Hippocampal formation (tissue), 2 donors: ENCODE results near the gene ENPP4.
"Not testable (repeated sequence)": the region's sequence is repeated elsewhere in the genome, so short reads cannot be mapped to it uniquely, and the experiment has no call there.

ENCODE experiments used
- DNase-seq, 2 donors: peaks; one replicate each; lab custom pipeline; 2025; lab: John Stamatoyannopoulos, UW

ENPP4 gene

DNA sequence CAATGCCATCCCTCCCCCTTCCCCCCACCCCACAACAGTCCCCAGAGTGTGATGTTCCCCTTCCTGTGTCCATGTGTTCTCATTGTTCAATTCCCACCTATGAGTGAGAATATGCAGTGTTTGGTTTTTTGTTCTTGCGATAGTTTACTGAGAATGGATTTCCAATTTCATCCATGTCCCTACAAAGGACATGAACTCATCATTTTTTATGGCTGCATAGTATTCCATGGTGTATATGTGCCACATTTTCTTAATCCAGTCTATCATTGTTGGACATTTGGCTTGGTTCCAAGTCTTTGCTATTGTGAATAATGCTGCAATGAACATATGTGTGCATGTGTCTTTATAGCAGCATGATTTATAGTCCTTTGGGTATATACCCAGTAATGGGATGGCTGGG is 1.5 kb downstream of the ENPP4 start:
- DNase-seq, result not testable (repeated sequence)

DNA sequence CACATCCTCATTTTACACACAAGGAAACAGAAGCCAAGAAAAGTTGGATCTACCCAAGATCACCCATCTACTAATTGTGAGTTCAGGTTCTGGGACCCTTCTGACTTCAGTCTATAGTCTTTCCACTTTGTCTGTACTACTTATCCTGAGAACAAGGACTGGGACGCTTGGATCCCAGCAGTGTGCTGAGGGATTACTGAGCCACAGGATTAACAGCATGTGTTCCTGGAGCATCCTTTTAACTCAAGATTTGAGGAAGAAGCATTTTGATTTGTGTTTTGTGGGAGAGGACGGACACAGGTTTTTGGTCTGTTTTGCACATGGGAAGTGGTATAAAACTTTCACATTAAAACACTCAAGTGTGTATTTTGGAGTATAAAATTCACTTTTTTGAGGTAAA is 4.4 kb downstream of the ENPP4 start:
- DNase-seq, result no peak

DNA sequence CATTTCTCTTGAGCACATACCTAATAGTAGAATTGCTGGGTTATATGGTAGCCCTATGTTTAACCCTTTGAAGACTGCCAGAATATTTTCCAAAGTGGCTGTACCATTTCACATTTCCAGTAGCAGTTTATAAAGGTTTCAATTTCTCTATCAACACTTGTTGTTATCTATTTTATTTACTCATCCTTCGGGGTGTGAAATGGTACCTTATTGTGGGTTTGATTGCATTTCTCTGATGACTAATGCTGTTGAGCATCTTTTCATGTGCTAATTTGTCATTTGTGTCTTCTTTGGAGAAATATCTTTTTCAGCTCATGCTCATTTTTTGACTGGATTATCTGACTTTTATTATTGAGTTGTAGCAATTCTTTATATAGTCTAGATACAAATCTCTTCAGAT is 5.4 kb downstream of the ENPP4 start:
- no peak for DNase-seq

DNA sequence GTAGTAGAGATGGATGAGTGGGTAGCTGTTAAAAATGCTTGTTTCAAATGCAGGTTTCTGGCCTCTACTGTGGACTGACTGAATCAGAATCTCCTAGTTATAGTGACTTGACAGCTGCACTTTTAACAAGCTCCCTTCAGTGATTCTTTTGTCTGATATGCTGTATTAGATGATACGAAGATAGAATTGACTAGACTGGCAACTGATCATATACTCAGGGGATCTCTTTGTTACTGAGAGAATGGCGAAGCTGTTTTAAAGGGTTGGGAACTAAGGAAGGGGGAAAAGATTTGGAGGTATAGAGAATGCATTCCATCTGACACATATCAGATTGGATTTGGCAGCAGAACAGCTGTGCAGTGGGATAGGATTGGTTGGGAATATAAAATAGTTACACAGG is 7.0 kb downstream of the ENPP4 start:
- DNase-seq, result no peak

DNA sequence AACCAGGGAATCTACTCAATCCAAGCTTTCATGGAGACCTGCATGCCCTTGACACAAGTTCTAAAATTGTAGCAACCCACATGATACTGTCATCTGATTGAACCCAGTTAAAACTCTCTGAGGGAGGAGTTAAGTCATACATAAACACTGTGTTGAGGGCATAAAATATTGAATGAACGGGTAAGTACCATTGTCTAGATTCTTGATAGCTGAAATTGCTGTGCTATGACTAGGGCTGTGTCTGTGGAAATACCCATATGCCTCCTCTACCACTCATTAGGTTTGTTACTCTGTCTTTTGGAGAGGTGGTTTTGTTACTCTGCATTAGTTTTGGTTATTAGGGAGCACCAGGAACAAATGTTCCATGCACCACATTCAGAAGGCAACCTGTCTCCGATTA is 7.6 kb downstream of the ENPP4 start:
- no peak for DNase-seq

DNA sequence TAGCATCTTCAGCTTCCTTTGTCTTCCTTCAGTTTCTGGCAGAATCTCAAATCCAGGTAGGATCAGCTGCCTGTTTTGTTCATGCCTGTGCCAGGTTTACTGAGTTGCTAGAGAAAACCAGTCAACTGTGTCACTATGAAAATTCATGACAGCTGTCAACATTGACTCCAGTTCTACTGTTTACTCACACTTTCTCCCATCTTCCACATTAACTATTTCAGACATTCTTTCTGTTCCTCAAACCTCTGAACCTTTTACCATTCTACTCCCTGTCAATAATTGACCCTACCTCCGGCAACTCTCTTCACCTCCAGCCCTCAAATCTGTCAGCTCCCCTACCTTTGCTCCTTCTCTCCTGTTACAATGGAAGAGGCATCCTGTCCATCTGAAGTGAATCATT is 8.5 kb downstream of the ENPP4 start:
- DNase-seq, result no peak

DNA sequence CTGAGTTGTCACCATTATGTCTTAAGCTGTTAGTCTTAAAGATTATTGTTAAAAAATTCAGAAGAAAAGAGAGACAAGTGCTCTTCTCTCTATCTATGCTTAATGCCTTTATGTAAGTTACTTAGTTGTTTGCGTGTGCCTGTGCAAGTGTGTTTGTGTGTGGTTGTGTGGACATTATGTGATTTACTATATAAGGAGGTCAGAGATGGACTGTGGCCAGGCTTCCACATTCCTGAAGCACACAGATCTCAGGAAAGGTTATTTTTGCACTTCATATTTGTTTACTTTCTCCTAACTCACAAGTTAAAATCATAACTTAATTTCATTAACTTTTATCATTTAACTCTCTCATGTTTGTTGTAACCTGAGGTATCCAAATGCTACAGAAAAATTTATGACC is 14.5 kb downstream of the ENPP4 start:
- DNase-seq, result no peak

DNA sequence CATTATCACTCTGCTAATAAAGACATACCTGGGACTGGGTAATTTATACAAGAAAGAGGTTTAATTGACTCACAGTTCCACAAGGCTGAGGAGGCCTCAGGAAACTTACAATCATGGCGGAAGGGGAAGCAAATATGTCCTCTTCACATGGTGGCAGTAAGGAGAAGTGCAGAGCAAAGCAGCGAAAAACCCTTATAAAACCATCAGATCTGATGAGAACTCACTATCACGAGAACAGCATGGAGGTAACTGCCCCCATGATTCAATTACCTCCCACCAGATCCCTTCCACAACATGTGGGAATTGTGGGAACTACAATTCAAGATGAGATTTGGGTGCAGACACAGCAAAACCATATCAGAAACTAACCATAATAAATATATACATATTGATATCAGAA is 19.3 kb downstream of the ENPP4 start:
- DNase-seq, result not testable (repeated sequence)

DNA sequence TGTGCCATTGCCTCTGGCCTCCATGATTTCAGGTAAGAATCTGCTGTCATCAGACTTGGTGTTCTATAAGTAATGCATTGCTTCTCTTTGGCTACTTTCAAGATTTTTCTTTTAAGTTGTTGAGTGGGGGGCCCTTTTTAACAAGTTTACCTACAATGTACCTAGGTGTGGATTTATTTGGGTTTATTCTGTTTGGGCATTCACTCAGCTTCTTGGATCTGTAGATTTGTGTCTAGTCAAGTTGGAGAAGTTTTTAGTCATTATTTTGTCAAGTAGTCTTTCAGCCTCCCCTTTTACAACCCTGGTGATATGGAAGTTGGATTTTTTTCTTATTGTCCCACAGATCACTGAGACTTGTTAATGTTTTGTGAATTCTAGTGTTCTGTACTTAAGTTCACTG is 26.9 kb downstream of the ENPP4 start:
- no peak for DNase-seq

DNA sequence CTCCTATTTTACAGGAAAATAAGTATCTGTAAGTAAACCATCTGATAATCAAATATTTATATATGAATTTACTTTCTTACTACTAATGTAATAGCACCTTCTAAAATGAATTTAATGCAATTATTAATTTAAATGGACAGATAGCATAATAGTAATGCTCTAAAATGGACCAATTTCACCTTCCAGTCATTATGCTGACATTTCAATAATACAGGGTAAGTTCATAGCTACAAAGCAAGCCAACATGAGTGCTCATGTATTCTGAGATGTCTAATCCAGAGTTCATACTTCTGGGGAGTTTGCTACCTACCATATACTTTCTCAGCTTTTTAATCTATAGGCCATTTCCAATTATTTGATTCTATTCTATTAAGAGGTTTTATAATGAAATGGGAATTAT is 29.4 kb downstream of the ENPP4 start:
- DNase-seq, result no peak

DNA sequence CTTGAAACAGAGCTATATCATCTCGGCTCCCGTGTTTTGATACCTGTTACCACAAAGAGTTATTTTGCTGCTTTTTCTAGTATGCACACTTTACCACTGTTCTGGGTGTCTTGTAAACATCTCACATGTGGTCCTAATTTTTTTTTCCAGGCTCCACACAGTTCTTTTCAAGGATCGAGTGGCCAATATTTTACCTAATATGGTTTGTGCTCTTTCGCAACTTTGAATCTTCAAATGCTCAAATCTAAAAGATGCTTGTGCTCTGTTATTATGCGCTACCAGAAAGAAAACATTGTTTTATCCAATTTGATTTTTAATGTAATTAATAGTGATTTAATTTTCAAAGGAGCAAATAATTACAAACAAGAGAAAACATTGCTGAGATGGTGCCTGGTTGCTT is 30.3 kb downstream of the ENPP4 start:
- no peak for DNase-seq

DNA sequence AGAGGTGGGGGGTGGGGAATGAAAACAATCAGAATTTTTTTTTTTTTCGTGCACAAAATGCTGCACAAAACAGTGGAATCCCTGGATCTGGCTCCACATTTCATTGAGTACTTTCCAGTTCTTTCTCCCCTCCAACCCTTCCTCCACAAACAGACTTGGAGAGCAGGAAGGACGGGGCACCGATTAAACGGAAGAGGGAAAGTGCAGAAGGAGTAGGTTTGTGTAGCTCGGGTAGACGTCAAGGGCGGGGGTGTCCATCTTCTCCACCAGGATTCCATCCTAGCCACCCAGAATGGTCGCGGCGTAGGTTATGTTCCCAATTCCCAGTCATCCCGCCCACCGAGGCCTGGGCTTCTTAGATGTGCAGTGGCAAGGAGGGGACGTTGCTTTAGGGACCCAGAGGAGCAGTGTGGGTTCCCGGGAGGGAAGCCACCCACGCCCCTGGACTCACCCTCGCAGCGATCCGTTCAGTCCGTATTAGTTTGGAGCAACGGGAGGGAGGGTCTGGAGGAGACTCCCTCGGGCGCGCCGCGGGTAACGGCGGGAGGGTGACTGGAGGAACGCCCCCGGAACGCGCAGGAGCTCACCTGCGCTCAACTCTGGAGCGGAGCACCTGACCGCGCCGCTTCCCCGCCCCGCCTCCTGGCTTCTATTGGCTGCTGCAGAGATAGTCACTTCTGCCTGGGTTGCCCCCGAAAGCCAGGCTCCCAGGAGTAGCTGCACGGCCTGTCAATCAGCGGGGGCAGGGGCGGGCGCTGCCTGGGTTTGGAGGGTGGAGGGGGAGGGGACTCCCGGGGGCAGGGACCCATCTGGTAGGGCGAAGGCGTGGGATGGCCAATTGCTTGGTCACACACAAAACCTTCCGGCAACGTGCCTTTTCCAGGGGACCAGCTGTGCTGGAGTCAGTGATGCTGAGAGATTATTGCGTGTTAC is 40.8 kb downstream of the ENPP4 start, which contains the start of gene ENPP5:
ENPP5 (minus strand) TSS at position 624 of the 933 bp plus-strand sequence. CDS start 2,718 bp downstream, outside the sequence.
- peak; percentile 84 to 87 for DNase-seq

DNA sequence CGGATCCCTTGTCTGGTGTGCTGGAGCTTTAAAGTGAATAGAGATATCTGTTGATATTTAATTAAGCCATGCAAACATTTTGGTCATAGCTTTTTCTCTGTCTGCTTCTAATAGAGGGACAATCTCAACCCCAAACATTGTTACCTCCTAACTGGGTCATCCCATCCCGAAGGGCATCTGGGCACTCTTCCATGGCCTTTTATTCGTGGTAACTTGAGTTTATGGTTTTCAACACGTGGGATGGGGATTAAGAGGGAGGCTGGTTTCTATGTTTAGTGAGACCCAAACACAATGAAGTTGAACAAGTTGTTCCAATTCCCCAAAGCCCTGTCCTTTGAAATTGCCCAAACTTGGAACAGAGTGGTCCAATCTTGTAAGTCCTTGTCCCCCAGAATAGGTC is 42.4 kb downstream of the ENPP4 start:
- DNase-seq, result no peak

DNA sequence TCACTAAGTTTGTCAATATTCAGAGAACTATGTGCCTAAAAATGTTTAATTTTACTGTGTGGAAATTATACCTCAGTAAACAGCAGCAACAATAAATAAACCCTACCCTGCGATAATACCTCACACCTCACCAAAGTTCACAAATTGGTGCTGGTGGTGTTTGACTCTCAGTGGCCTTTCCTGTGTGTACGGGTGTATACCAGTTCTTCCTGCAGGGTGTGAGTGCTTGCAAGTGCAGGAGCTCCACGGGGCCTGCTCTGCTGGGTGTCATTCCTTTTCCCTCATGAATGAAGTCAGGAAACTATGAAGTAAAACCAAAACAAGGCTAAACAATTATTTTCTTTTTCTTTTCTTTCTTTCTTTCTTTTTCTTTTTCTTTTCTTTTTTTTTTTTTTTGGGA is 45.1 kb downstream of the ENPP4 start:
- DNase-seq, result no peak

DNA sequence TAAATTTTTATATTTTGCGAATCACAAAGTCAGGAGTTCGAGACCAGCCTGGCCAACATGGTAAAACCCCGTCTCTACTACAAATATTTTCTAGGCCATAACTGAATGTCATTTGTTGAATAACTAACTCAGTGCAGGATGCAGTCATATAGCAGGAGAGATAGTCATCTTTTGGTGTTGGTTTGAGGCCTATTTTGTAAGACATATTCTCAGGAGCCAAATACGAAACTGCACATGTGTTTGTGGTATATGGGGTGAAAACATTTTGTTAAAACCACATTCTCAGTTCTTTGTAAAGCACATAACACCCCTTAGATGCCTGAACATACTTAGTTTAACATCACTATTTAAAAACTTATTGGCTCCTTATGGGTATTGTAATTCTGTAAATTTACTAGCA is 45.7 kb downstream of the ENPP4 start:
- DNase-seq, result no peak

DNA sequence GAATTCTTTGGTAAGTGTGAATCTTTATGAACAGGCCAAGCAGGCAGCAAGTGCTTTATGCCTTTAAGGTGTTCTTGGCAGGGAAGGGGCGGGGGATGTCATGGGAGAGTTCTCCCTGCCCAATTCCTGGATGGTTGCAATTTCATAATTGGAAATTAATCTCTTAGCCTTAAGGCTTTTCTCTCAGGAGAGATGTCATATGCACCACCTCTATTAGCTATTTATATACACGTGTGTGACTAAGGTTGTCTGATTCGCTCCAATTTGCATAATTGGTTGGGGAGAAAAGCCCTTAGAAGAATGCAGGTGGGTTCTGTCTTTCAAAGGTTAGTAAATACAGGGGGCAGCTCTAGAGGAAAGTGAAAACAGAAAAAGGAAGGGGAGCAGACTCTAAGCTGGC is 46.2 kb downstream of the ENPP4 start:
- DNase-seq, result no peak

DNA sequence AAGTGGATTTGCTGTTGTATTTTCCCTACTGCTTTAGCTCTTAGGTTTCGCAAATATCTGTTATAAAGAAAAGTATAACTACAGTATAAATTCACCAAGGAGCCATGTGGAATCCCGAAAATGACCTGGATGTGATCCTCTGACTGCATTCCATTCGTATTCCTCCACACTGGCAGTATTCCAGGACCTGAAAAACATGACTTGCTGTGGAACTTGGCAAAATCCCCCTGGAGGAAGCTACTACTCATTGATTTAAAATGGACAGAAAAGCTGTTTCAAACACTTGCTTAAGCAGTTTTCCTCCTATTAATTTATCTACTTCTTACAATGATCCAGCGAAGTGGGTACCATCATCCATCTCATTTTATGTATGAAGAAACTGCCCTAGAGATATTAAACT is 54.3 kb downstream of the ENPP4 start:
- no peak for DNase-seq

DNA sequence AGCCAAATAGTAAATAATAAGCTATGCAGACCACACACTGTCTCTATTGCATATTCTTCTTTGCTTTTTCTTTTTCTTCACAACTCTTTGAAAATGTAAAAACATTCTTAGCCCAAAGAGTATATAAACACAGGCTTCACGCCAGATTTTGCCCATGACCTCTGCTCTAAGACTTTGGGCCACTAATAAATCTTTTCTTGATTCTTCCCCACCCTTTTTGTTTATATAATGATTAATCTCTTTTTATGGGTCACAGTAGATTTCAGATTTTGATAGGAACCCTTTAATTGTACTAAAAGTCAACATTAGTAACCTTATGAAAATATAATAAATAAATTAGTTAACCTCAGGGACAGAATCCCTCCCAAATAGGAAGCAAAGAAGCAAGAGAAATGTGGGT is 56.8 kb downstream of the ENPP4 start:
- DNase-seq, result no peak

DNA sequence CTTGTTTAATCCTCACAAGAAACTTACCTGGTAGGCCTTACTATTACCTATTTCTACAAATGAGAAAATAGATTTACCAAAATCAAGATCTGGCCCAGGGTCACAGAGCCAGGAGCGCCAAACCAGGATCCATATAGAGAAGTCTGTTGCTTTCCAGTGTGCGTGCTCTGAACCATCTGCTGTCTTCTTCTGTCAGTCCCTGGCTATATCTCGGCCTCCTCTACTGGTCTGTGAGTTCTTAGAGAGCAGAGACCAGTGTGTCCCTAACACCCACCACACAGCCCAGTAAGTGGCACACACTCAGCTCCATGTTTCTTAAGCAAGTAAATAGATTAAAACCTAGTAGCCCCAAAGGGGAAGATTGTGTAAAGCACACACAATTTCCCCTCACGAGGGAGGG is 59.9 kb downstream of the ENPP4 start:
- DNase-seq, result no peak

DNA sequence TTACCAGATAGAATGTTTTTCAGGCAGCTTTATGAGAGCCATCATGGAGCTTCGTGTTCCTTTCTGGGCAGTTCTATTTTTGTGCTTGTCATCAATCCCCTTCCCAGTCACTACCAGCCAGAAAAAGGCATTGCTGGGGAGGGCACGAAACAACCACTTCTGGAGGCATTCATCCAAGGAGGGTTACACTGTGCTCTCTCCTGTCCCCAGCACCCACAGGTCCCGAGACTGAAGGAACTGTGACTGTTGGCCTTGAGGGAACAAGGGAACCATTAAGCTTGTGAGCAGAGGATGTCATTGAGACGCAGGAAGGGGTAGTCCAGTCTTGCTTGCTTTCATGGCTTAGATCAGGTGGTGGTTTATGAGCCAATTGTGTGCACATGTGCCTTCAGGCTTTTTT is 61.1 kb downstream of the ENPP4 start:
- DNase-seq, result no peak

DNA sequence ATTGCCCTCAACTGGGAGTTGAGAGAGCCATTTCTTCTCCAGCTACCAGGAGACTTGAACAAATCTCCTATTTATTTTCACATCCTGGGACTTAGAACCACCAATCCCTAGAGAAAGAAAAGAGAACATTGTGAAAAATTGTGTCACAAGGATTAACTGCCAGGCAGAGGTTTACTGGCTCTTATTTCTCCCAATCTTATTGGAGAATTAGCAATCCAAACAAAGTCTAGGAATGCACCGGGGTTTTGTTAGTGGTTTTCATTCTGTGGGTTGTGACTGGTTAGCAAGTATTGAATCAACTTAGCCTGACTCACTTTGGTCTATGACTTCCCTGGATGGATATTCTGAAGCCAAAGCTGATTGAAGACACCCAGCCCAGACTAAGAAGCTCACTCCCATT is 62.2 kb downstream of the ENPP4 start:
- DNase-seq, result no peak
